K562 treated with DMSO at 1 percent for 12 hours (cell line): ENCODE measurements around the gene TLR2. TPM values are rescaled to one million over a fixed set of nuclear protein-coding genes. Genes with fewer than 3 reads are reported as not detected.

Experiments used
- total RNA-seq: library from RNA; unstranded; fragments of 300-600 nt; gene quantifications from 2 replicates; pipeline ENCODE4 v1.2.3, GENCODE V29; 2022; ENCODE audit not compliant: insufficient read depth

The TLR2 gene, protein sequence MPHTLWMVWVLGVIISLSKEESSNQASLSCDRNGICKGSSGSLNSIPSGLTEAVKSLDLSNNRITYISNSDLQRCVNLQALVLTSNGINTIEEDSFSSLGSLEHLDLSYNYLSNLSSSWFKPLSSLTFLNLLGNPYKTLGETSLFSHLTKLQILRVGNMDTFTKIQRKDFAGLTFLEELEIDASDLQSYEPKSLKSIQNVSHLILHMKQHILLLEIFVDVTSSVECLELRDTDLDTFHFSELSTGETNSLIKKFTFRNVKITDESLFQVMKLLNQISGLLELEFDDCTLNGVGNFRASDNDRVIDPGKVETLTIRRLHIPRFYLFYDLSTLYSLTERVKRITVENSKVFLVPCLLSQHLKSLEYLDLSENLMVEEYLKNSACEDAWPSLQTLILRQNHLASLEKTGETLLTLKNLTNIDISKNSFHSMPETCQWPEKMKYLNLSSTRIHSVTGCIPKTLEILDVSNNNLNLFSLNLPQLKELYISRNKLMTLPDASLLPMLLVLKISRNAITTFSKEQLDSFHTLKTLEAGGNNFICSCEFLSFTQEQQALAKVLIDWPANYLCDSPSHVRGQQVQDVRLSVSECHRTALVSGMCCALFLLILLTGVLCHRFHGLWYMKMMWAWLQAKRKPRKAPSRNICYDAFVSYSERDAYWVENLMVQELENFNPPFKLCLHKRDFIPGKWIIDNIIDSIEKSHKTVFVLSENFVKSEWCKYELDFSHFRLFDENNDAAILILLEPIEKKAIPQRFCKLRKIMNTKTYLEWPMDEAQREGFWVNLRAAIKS
- not detected in 2 replicates for total RNA-seq

GRCh38 chr4:153684182-153684970 lies at the start of gene TLR2:
Gene TLR2 (plus strand): TSS chr4:153684280. CDS start chr4:153702908, 18,628 bp downstream.

Other genes with a start within 250 kb of the TLR2 start
- gene TMEM131L, start 217.9 kb upstream of the TLR2 start, total RNA-seq, result 3.7 and 14.0 TPM in 2 replicates
- gene RNF175, start 75.7 kb downstream of the TLR2 start, total RNA-seq, result not detected in 2 replicates
- gene SFRP2, start 104.8 kb downstream of the TLR2 start, total RNA-seq, result not detected in 2 replicates